Esophagus squamous epithelium (tissue), 4 donors: ENCODE data around the gene GANAB.

Experiments
- POLR2A ChIP-seq, 4 donors: fragments of 450-650 bp; IDR thresholded peaks; one replicate each; pipeline ENCODE4 v1.6.1; 2017; ENCODE audit warnings: antibody characterized with exemption in 4 of 4, mild to moderate bottlenecking in 4 of 4, moderate library complexity in 3 of 4
- TF ChIP-seq, protein P1 (sequence below), 6 experiments: fragments of 450-650 bp in 4 of 6; fragments of 200-600 bp in 2 of 6; sonication (generic) in 2 of 6; IDR thresholded peaks; one replicate each; pipeline ENCODE4 v1.5.1; 2016 to 2019; ENCODE audit warnings: antibody characterized with exemption in 6 of 6, mild to moderate bottlenecking in 4 of 6, moderate library complexity in 4 of 6

DNA sequence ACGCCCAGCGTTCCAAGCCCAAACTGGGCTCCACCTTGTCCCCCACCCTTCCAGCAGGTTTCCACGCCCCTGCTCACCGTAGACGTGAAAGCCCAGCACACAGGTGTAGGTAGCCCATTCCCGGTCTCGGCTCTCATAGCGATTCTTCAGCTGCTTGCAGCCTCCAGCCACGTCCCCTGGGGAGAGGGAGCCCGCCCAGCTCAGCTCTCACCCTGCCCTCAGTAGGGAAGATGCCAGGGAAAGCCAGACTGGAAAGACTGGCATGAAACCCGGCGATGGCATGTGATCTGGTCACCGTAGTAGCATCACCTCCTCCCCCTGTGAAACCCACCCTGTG is 43.4 kb downstream of the GANAB start:
- TF ChIP-seq, protein P1, sequence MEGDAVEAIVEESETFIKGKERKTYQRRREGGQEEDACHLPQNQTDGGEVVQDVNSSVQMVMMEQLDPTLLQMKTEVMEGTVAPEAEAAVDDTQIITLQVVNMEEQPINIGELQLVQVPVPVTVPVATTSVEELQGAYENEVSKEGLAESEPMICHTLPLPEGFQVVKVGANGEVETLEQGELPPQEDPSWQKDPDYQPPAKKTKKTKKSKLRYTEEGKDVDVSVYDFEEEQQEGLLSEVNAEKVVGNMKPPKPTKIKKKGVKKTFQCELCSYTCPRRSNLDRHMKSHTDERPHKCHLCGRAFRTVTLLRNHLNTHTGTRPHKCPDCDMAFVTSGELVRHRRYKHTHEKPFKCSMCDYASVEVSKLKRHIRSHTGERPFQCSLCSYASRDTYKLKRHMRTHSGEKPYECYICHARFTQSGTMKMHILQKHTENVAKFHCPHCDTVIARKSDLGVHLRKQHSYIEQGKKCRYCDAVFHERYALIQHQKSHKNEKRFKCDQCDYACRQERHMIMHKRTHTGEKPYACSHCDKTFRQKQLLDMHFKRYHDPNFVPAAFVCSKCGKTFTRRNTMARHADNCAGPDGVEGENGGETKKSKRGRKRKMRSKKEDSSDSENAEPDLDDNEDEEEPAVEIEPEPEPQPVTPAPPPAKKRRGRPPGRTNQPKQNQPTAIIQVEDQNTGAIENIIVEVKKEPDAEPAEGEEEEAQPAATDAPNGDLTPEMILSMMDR (IDR thresholded peaks at IDR 0.05) = no peak
- no peak for TF ChIP-seq POLR2A (IDR thresholded peaks at IDR 0.05)
